ENCODE measurements around the gene PCDHGA2.

DNA sequence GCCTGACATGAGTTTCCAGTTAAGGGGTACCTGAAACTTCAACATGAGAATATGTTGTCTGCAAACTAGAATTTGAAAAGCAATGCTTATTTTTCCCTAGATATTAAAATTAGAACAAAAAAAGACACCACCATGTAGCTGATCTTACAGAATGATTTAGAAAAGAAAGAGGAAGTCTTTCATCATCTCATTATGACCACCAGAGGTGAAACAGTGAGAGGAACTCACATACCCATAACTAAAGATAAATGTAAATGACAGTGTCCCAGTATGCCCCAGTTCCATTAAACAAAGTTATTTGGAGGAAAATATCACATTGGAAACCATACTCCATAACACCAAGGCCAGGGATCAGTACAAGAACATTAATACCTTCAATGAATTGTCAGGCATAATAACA is 24.8 kb upstream of the PCDHGA2 start:
- TF ChIP-seq, protein P1, sequence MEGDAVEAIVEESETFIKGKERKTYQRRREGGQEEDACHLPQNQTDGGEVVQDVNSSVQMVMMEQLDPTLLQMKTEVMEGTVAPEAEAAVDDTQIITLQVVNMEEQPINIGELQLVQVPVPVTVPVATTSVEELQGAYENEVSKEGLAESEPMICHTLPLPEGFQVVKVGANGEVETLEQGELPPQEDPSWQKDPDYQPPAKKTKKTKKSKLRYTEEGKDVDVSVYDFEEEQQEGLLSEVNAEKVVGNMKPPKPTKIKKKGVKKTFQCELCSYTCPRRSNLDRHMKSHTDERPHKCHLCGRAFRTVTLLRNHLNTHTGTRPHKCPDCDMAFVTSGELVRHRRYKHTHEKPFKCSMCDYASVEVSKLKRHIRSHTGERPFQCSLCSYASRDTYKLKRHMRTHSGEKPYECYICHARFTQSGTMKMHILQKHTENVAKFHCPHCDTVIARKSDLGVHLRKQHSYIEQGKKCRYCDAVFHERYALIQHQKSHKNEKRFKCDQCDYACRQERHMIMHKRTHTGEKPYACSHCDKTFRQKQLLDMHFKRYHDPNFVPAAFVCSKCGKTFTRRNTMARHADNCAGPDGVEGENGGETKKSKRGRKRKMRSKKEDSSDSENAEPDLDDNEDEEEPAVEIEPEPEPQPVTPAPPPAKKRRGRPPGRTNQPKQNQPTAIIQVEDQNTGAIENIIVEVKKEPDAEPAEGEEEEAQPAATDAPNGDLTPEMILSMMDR (IDR thresholded peaks at IDR 0.05; ENCODE audit: poor library complexity, severe bottlenecking), result no peak
- no peak for TF ChIP-seq MXI1 (conservative IDR thresholded peaks at IDR 0.05; ENCODE audit: poor library complexity, severe bottlenecking)

Data from neural cell (in vitro differentiated cells).